ENCODE results near the gene UBA1.

Gene UBA1

GRCh38 chrX:47194194-47194787 lies 662 bp downstream of the UBA1 start:
- Mint-ChIP-seq H3K36me3 (no peaks in the 10 kb centered on the region), H3K27ac (peak overlapping the region; percentile 98), H3K4me3 (peak overlapping the region; percentile 92), H3K9me3 (no peaks in the 10 kb centered on the region), H3K27me3 (no peaks in the 10 kb centered on the region), H3K4me1 (peaks cover 51% of the 10 kb centered on the region)

GRCh38 chrX:47196098-47196497 lies 2.5 kb downstream of the UBA1 start:
- Mint-ChIP-seq H3K4me1 (peaks cover 47% of the 10 kb centered on the region), H3K4me3 (peak overlapping the region; percentile 92), H3K36me3 (no peaks in the 10 kb centered on the region), H3K27ac (peak overlapping the region; percentile 81), H3K9me3 (no peaks in the 10 kb centered on the region), H3K27me3 (no peaks in the 10 kb centered on the region)

GRCh38 chrX:47197526-47197925 lies 3.9 kb downstream of the UBA1 start:
- peaks cover 46% of the 10 kb centered on the region for H3K4me1 Mint-ChIP-seq
- no peaks in the 10 kb centered on the region for H3K36me3 Mint-ChIP-seq
- peak overlapping the region; percentile 82 for H3K27ac Mint-ChIP-seq
- H3K27me3 Mint-ChIP-seq: no peaks in the 10 kb centered on the region
- peak overlapping the region; percentile 92 for H3K4me3 Mint-ChIP-seq
- no peaks in the 10 kb centered on the region for H3K9me3 Mint-ChIP-seq

- no peaks in the 10 kb centered on the region for H3K9me3 Mint-ChIP-seq
- H3K36me3 Mint-ChIP-seq: no peaks in the 10 kb centered on the region
- H3K27ac Mint-ChIP-seq: no peak overlapping the region
- H3K4me1 Mint-ChIP-seq: peaks cover 40% of the 10 kb centered on the region
- H3K27me3 Mint-ChIP-seq: no peaks in the 10 kb centered on the region
- H3K4me3 Mint-ChIP-seq: no peak overlapping the region
These were observed 4.5 kb downstream of the UBA1 start for GRCh38 chrX:47198026-47198686.

- H3K4me3 Mint-ChIP-seq: no peak overlapping the region
- no peaks in the 10 kb centered on the region for H3K27me3 Mint-ChIP-seq
- no peak overlapping the region for H3K27ac Mint-ChIP-seq
- peaks cover 35% of the 10 kb centered on the region for H3K4me1 Mint-ChIP-seq
- H3K9me3 Mint-ChIP-seq: no peaks in the 10 kb centered on the region
- H3K36me3 Mint-ChIP-seq: no peaks in the 10 kb centered on the region
These were observed 5.1 kb downstream of the UBA1 start for GRCh38 chrX:47198687-47199080.

GRCh38 chrX:47199286-47199685 lies 5.7 kb downstream of the UBA1 start:
- H3K27me3 Mint-ChIP-seq: no peaks in the 10 kb centered on the region
- no peaks in the 10 kb centered on the region for H3K36me3 Mint-ChIP-seq
- no peak overlapping the region for H3K27ac Mint-ChIP-seq
- no peaks in the 10 kb centered on the region for H3K9me3 Mint-ChIP-seq
- H3K4me1 Mint-ChIP-seq: peaks cover 35% of the 10 kb centered on the region
- H3K4me3 Mint-ChIP-seq: no peak overlapping the region

GRCh38 chrX:47200385-47201150 lies 6.9 kb downstream of the UBA1 start:
- H3K4me3 Mint-ChIP-seq: no peak overlapping the region
- no peaks in the 10 kb centered on the region for H3K27me3 Mint-ChIP-seq
- peaks cover 2% of the 10 kb centered on the region for H3K36me3 Mint-ChIP-seq
- no peak overlapping the region for H3K27ac Mint-ChIP-seq
- no peaks in the 10 kb centered on the region for H3K9me3 Mint-ChIP-seq
- peaks cover 25% of the 10 kb centered on the region for H3K4me1 Mint-ChIP-seq

- H3K36me3 Mint-ChIP-seq: peaks cover 2% of the 10 kb centered on the region
- H3K9me3 Mint-ChIP-seq: no peaks in the 10 kb centered on the region
- no peaks in the 10 kb centered on the region for H3K27me3 Mint-ChIP-seq
- no peak overlapping the region for H3K27ac Mint-ChIP-seq
- H3K4me3 Mint-ChIP-seq: no peak overlapping the region
- peaks cover 19% of the 10 kb centered on the region for H3K4me1 Mint-ChIP-seq
These were observed 7.8 kb downstream of the UBA1 start for GRCh38 chrX:47201345-47201944.

- Mint-ChIP-seq H3K27ac (no peak overlapping the region), H3K27me3 (no peaks in the 10 kb centered on the region), H3K4me1 (peaks cover 17% of the 10 kb centered on the region), H3K9me3 (no peaks in the 10 kb centered on the region), H3K4me3 (no peak overlapping the region), H3K36me3 (peaks cover 6% of the 10 kb centered on the region)
These were observed 8.7 kb downstream of the UBA1 start for GRCh38 chrX:47202316-47202715.

GRCh38 chrX:47202877-47203276 lies 9.2 kb downstream of the UBA1 start:
- no peak overlapping the region for H3K27ac Mint-ChIP-seq
- H3K4me1 Mint-ChIP-seq: peaks cover 11% of the 10 kb centered on the region
- no peaks in the 10 kb centered on the region for H3K27me3 Mint-ChIP-seq
- no peak overlapping the region for H3K4me3 Mint-ChIP-seq
- H3K9me3 Mint-ChIP-seq: no peaks in the 10 kb centered on the region
- peaks cover 6% of the 10 kb centered on the region for H3K36me3 Mint-ChIP-seq

- peaks cover 6% of the 10 kb centered on the region for H3K36me3 Mint-ChIP-seq
- H3K27ac Mint-ChIP-seq: no peak overlapping the region
- H3K27me3 Mint-ChIP-seq: no peaks in the 10 kb centered on the region
- H3K9me3 Mint-ChIP-seq: no peaks in the 10 kb centered on the region
- peaks cover 9% of the 10 kb centered on the region for H3K4me1 Mint-ChIP-seq
- H3K4me3 Mint-ChIP-seq: no peak overlapping the region
These were observed 11.3 kb downstream of the UBA1 start for GRCh38 chrX:47204970-47205369.

GRCh38 chrX:47206316-47206715 lies 12.7 kb downstream of the UBA1 start:
- Mint-ChIP-seq H3K36me3 (peaks cover 7% of the 10 kb centered on the region), H3K4me1 (peaks cover 9% of the 10 kb centered on the region), H3K9me3 (no peaks in the 10 kb centered on the region), H3K4me3 (no peak overlapping the region), H3K27ac (no peak overlapping the region), H3K27me3 (no peaks in the 10 kb centered on the region)

- Mint-ChIP-seq H3K27me3 (no peaks in the 10 kb centered on the region), H3K4me1 (peaks cover 9% of the 10 kb centered on the region), H3K9me3 (no peaks in the 10 kb centered on the region), H3K36me3 (peaks cover 12% of the 10 kb centered on the region), H3K4me3 (no peak overlapping the region), H3K27ac (no peak overlapping the region)
These were observed 14.5 kb downstream of the UBA1 start for GRCh38 chrX:47208108-47208507.

- H3K27me3 Mint-ChIP-seq: no peaks in the 10 kb centered on the region
- H3K4me1 Mint-ChIP-seq: peaks cover 9% of the 10 kb centered on the region
- H3K27ac Mint-ChIP-seq: no peak overlapping the region
- H3K9me3 Mint-ChIP-seq: no peaks in the 10 kb centered on the region
- H3K36me3 Mint-ChIP-seq: peaks cover 15% of the 10 kb centered on the region
- H3K4me3 Mint-ChIP-seq: no peak overlapping the region
These were observed 16.0 kb downstream of the UBA1 start for GRCh38 chrX:47209508-47210238.

- Mint-ChIP-seq H3K4me3 (no peak overlapping the region), H3K9me3 (no peaks in the 10 kb centered on the region), H3K27ac (no peak overlapping the region), H3K36me3 (peaks cover 13% of the 10 kb centered on the region), H3K27me3 (no peaks in the 10 kb centered on the region), H3K4me1 (peaks cover 11% of the 10 kb centered on the region)
These were observed 17.2 kb downstream of the UBA1 start for GRCh38 chrX:47210661-47211425.
